SK-N-SH treated with all-trans-retinoic acid at 6 μM for 48 hours (cell line): ENCODE results near the gene MEG3.

Experiments
- ATAC-seq: fragments of 200-7000 bp; cut with Tn5 transposase; 3 replicates; pipeline ENCODE4 v1.9.1; 2020; ENCODE audit warnings: mild to moderate bottlenecking, moderate library complexity
- CSDC2 ChIP-seq: fragments of 250-450 bp; sonication (Bioruptor Pico); IDR thresholded peaks from 2 replicates; pipeline ENCODE4 v1.5.0; 2020; ENCODE audit warnings: mild to moderate bottlenecking, moderate library complexity
- CSRNP3 ChIP-seq: fragments of 250-450 bp; sonication (Bioruptor Pico); IDR thresholded peaks from 2 replicates; pipeline ENCODE4 v1.5.1; 2021; ENCODE audit warnings: mild to moderate bottlenecking, moderate library complexity
- ESRRG ChIP-seq: fragments of 250-450 bp; sonication (Bioruptor Pico); IDR thresholded peaks from 2 replicates; pipeline ENCODE4 v1.6.1; 2021; ENCODE audit warnings: mild to moderate bottlenecking
- GLIS3 ChIP-seq: fragments of 250-450 bp; sonication (Bioruptor Pico); IDR thresholded peaks from 2 replicates; pipeline ENCODE4 v1.5.0; 2020; ENCODE audit warnings: mild to moderate bottlenecking, moderate library complexity
- ISL1 ChIP-seq: fragments of 250-450 bp; sonication (Bioruptor Pico); IDR thresholded peaks from 2 replicates; pipeline ENCODE4 v2.1.2; 2022; ENCODE audit warnings: mild to moderate bottlenecking, moderate library complexity
- PATZ1 ChIP-seq: fragments of 250-450 bp; sonication (Bioruptor Pico); IDR thresholded peaks from 2 replicates; pipeline ENCODE4 v1.8.0; 2020; ENCODE audit warnings: mild to moderate bottlenecking, moderate library complexity, borderline replicate concordance
- POU6F1 ChIP-seq: fragments of 250-450 bp; sonication (Bioruptor Pico); IDR thresholded peaks from 2 replicates; pipeline ENCODE4 v1.8.0; 2021; ENCODE audit warnings: low read depth, mild to moderate bottlenecking, moderate library complexity, borderline replicate concordance
- PPARA ChIP-seq: fragments of 250-450 bp; sonication (Bioruptor Pico); IDR thresholded peaks from 2 replicates; pipeline ENCODE4 v1.5.0; 2020; ENCODE audit warnings: mild to moderate bottlenecking, borderline replicate concordance
- TCF4 ChIP-seq: fragments of 250-450 bp; sonication (Bioruptor Pico); IDR thresholded peaks from 2 replicates; pipeline ENCODE4 v1.8.0; 2021; ENCODE audit warnings: mild to moderate bottlenecking, moderate library complexity, borderline replicate concordance
- ZC3H10 ChIP-seq: fragments of 250-450 bp; sonication (Bioruptor Pico); IDR thresholded peaks from 2 replicates; pipeline ENCODE4 v1.5.1; 2021; ENCODE audit warnings: mild to moderate bottlenecking, moderate library complexity
- ZFP30 ChIP-seq: fragments of 450-650 bp; formaldehyde crosslinking; IDR thresholded peaks from 2 replicates; pipeline ENCODE4 v1.5.0; 2022; ENCODE audit warnings: mild to moderate bottlenecking, moderate library complexity
- ZNF70 ChIP-seq: fragments of 450-650 bp; formaldehyde crosslinking; IDR thresholded peaks from 2 replicates; pipeline ENCODE4 v1.5.0; 2020; ENCODE audit warnings: mild to moderate bottlenecking, moderate library complexity
- ZNF8 ChIP-seq: fragments of 450-650 bp; formaldehyde crosslinking; IDR thresholded peaks from 2 replicates; pipeline ENCODE4 v1.5.0; 2020; ENCODE audit warnings: mild to moderate bottlenecking, moderate library complexity

MEG3 gene

GRCh38 chr14:100826391-100827100, 628 bp downstream of the MEG3 start:
- TF ChIP-seq CSDC2, result no peak
- TF ChIP-seq PPARA (CRISPR knock-in tag), result no peak
- no peak for TF ChIP-seq PATZ1
- TF ChIP-seq ZC3H10 (CRISPR knock-in tag), result no peak
- TF ChIP-seq ZFP30 (CRISPR knock-in tag), result no peak
- ATAC-seq, result no peak

GRCh38 chr14:100827101-100828021, 1.4 kb downstream of the MEG3 start:
- ATAC-seq, result no peak
- TF ChIP-seq CSRNP3 (CRISPR knock-in tag), result no peak
- no peak for TF ChIP-seq ISL1 (CRISPR knock-in tag)
- no peak for TF ChIP-seq POU6F1 (CRISPR knock-in tag)
- TF ChIP-seq ZNF8 (CRISPR knock-in tag), result no peak
- TF ChIP-seq ZC3H10 (CRISPR knock-in tag), result no peak
- no peak for TF ChIP-seq CSDC2

GRCh38 chr14:100828031-100828769, 2.3 kb downstream of the MEG3 start:
- ATAC-seq, result no peak
- TF ChIP-seq GLIS3 (CRISPR knock-in tag) (no peak), TCF4 (CRISPR knock-in tag) (no peak), ZFP30 (CRISPR knock-in tag) (no peak), POU6F1 (CRISPR knock-in tag) (no peak), ESRRG (no peak)

- TF ChIP-seq ESRRG (no peak), PATZ1 (no peak), GLIS3 (CRISPR knock-in tag) (no peak), CSRNP3 (CRISPR knock-in tag) (no peak), ZNF70 (CRISPR knock-in tag) (no peak)
- TF ChIP-seq, all 23 proteins: peak for 0
- ATAC-seq, result no peak
These were observed 4.8 kb downstream of the MEG3 start for GRCh38 chr14:100830681-100831080.
